IPS-11a (cell line): ENCODE results near the gene IQGAP2.

Experiments used
- H3K4me3 ChIP-seq: one replicate; pipeline ENCODE4 v1.5.1; 2013; ENCODE audit warnings: low read depth, low read length, control low read depth

Gene IQGAP2

DNA sequence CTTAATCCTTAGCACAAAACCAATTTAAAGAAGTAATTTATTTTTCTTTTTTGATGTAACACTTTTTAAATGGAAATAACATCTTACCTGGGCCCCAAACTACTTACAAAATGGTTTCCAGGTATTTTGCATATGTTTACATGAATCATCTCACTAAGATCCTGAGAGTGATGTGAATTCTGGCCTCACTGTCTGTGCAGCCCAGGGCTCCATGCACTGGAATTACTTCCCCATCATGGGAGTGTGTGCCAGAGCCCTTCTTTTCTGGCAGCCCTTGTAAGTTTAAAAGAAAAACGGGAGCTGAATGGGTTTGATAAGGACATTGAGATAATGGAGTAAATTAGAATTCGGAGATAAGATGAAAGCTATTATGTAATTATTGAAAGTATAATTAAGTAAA, 300.6 kb downstream of the IQGAP2 start:
- H3K4me3 ChIP-seq = no peak overlapping the region

DNA sequence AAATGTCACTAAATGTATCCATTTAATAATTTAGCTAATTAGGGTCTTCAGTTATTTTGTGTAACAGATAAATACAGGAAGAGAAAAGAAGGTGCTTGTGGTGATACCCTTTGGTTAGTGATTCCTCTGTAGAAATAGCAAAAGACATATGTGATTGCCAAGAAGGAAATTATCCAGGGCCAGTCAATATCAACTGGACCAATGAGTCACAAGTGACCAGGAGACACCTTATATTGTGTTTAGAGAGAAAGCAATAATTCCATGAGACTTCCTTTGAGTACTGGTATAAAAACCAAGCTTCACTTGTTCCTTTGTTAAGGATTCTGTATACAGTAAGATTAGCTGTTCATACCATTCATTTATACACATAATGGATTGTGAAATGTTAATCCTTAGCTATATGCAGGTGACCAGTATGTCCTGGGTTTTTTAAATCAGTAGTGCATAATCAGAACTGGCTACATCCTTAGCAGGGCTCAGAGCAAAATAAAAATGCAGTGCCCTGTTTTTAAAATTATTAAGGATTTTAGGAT, 301.1 kb downstream of the IQGAP2 start:
- H3K4me3 ChIP-seq = no peak overlapping the region

DNA sequence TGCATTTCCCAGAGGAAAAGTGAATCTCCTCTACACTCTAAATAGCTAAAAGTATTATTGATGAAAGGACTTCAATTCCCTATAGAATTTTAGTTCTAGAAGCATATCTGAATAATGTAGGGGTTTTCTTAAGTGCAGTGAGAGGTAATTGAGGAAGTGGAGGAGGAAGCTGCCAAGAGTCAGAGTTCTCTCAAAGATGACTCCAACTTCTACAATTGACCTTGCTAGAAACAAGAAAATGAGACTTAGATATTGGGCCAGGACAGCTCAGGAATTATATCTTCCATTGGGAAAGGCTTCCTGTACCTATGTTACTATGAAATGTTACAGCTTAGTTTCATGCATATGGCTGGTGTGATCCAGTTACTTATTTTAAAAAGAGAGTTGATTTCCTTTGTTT, 302.5 kb downstream of the IQGAP2 start:
- H3K4me3 ChIP-seq = no peak overlapping the region

DNA sequence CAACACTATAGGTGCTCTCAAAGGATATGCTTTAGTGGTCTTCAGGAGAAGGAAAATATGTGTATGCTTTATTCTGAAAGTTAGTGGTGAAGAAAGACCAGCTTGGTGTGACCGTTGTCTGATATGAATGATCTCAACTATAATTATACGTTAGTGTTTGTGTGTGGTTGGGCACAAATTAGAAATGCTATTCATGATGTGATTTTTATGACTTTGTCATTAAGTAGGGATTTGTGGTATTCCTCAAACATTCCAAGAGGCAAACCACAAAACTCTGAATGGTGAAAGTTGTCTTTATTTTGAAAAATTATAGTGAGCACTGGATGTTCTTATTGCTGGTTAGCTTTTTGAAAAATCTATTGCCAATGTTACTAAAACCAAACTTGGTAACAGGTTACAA, 306.7 kb downstream of the IQGAP2 start:
- no peak overlapping the region for H3K4me3 ChIP-seq

DNA sequence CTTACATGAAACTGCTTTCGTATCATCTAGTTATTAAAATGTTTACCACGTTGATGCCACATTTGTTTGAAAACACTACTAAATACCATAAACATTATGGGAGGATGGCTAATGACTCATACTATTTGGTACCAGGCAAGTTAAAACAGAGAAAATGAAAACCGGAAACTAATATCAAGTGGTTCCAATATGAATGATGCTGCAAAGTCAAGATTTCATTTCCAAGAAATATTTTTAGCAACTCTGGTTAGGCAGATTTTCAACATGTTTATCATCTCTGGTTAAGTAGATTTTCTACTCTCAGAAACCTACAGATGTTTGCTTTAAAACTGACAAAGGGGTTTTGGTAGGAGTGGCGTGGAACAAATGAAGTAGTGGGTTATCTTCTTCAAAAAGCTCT, 307.9 kb downstream of the IQGAP2 start:
- no peak overlapping the region for H3K4me3 ChIP-seq

DNA sequence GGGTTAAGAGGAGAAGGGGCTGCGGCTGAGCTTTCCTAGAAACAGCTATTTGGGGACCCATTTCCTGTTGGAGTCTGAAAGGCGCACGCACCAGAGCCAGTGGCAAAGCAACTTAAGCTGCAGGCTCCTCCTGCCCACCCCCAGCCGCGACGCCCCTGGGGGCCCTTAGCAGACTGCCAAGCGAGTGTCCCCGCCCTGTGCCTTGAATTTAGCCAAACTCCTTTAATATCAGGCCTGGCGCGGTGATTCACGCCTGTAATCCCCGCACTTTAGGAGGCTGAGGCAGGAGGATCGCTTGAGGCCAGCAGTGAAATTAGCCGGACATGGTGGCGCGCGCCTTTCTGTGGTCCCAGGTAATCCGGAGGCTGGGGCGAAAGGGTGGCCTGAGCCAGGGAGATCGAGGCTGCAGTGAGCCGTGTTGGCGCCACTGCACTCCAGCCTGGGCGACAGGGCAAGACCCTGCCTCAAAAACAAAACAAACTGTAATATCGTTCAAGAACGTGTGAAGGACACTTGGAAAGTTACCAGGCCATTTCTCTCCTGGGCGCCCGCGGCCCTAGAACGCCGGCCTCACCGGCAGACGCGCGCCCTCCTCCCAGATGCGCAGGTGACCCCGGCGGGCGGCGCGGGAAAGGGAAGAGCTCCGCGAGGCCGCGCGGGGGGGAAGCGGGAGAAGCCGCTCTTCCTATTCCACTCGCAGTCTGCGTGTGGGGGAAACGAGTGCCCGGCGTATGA, 311.8 kb downstream of the IQGAP2 start:
- H3K4me3 ChIP-seq = peak overlapping the region; percentile 74

DNA sequence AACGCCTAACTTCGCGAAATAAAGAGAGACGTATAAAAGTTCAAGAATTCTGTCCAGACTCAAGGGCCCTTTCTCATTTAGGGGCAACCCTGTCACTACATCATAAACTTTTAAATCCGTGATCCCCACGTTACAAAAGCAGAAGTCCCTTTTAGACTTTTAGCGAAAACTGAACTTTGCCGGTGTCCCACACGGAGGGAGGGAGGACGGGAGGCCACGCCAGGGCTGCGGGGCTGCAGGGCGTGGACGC, 312.3 kb downstream of the IQGAP2 start:
- H3K4me3 ChIP-seq = peak overlapping the region; percentile 74

DNA sequence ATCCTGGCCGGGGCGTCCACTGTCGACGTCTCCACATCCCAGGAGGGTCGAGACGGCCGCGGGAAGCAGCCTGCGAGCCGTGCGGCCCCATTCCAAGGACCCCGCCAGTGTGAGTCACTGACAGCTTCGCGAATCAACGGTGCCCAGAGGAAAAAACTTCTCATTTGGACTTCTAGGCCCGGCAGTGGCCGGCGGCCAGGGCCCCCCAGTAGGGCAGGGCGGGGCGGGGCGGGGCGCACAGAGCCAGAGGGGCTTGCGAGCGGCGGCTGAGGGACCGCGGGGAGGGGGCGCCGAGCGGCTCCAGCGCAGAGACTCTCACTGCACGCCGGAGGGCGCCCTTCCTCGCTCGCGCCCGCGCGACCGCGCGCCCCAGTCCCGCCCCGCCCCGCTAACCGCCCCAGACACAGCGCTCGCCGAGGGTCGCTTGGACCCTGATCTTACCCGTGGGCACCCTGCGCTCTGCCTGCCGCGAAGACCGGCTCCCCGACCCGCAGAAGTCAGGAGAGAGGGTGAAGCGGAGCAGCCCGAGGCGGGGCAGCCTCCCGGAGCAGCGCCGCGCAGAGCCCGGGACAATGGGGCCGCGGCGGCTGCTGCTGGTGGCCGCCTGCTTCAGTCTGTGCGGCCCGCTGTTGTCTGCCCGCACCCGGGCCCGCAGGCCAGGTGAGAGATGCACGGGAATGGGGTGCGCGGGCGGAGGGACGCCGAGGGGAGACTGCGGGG, 312.8 kb downstream of the IQGAP2 start, which contains the start of gene F2R:
Gene F2R, plus strand, starts transcription at position 391 of the 720 bp plus-strand sequence. Its CDS starts 182 bp downstream, at position 573.
- peak within 1 kb of the TSS; percentile 74 for H3K4me3 ChIP-seq

DNA sequence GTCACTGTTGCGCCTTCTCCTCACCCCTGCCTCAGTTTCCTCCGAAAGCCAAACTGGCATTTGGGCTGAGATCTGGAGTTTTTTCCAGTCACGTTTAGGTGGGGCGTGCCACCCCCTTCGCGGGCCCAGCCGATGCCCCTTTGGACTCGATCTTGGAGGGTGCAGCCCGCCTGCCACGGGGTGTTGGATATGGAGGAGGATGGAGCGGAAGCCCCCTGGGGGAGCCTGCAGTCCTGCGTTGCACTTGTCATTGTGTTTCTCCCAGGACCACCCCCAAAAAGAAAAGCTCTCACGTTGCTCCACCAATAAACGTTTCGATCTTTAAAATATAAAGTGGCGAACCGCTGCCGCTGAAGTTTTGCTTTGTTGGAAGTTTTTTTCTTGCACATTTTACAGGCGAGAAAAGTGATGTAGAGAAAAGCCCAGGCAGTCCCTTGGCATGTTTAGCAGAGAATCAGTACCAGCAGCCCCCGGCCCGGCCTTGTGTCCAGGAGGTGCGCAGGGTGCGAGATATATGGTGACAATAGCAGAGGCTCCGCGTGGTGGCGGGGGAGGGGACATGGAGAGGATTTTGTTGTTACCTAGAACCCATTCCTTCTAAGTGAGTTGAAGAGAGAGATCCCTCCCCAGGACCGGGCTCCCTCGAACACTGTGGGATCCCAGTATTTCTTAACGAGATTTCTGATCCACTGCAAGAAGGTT, 313.5 kb downstream of the IQGAP2 start:
- H3K4me3 ChIP-seq = peak overlapping the region; percentile 74

DNA sequence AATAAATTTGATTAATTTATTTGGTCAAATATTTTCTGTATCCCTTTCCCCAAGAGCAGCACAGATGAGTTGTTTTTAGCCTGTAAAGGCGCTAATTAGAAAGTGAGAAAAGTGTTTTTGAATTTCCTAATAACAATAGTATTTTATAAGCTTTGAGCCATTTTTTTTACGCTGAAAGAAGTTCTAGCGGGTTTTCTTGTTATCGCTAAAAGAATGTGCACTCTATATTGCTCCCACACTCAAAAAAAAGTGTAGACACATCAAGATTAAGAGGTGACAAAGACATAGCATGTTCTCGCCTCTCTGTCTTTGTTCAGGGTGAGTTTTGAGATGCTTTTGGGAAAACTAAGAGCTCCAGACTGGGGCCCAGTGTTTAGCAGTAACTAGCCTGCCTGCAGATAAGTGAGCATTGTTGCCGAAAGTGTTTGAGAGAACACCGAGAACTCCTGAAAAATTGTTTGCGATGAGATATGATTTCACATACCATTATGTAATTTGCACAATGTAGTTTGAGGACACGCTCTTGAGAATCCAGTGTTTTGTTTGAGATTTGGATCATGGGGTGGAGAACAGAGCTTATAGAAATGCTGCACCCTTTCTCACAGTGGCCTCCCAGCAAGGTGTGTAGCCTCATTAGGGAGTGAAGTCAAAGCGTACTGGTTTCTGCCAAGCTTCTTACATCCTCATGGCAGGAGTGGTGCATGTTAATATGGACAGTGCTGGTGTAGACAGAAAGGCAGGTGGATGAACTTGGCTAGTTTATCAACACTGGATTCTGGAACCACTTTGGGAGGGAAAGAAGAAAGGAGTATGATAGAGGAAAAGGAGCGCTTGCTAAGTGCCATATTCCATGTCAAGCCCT, 314.4 kb downstream of the IQGAP2 start:
- H3K4me3 ChIP-seq = peak overlapping the region; percentile 74

DNA sequence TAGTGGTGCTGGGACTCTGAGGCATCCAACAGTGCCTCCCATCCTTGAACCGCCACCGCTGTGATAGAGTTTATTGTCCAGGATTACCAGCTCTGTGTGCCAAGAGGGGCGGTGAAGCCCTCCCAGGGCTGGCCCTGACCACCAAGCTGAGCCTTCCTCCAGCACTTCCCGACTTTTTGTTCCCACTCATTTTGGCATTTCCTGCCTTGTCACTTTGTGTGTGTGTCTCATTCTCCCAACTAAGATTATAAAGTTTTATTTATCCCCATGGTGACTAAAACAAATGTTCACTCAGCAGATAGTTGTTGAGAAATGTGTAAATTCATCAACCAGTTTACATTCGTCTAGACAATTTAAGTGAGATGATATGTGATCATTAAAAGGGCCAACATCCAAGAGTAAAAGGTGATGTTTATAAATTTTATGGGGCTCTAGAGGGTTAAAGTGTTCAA, 315.3 kb downstream of the IQGAP2 start:
- H3K4me3 ChIP-seq = no peak overlapping the region

DNA sequence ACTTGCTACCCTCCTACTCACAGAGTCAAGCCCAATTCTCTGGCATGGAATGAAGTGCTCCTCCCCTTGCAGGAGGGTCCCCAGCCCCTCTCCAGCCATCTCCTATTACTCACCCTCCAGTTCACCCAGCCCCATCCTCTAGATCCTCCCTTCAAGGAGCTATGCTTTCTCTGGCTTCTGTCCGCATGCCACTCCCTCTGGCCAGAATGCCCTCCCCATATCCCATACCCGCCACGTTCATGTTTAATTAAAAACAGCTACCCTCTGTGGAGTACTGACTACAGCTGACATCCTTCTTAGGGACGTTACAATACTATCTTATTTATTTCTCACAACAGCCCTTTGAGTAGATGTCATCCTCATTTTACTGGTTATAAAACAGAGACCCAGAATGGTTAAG, 315.8 kb downstream of the IQGAP2 start:
- H3K4me3 ChIP-seq = no peak overlapping the region

DNA sequence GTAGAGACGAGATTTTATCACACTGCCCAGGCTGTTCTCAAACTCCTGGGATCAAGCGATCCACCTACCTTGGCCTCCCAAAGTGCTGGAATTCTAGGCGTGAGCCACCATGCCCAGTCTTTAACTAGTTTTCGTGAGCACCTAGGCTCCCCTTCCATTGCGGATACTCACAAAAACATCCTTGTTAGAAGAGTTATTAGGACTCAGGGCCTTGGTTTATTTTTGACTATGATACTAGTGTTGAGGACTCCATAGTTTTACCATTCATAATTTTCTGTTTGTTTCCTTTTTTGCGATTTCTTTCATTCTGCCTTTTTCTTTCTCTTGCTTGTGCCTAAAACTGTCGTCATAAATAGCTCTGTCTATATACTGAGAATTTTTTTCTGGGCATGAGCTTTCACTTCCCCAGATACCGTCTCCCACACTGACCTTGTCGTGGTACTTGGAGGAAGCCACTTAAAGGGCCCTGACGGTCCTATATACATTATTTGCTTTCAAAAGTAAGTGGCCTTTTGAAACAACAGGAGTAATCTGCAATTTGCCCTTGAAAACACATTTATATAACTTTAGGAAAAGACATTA, 318.0 kb downstream of the IQGAP2 start:
- no peak overlapping the region for H3K4me3 ChIP-seq

DNA sequence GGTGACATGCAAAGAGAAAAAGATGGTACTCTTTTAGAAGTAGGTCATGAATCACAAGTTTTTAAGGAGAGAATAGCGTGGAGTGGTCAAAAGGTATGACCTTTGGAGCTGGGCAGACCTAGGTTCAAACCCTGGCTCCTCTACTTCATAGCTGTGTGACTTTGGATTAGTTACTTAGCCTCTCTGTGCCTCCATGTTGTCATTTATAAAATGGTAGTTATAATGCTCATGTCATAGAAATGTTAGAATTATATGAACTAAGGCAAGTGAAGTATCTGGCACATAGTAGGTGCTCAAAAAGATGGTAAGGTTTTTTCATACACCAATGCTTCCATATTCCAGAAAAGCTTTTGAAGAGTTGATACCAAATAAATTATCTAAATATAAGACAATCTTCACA, 320.2 kb downstream of the IQGAP2 start:
- no peak overlapping the region for H3K4me3 ChIP-seq

DNA sequence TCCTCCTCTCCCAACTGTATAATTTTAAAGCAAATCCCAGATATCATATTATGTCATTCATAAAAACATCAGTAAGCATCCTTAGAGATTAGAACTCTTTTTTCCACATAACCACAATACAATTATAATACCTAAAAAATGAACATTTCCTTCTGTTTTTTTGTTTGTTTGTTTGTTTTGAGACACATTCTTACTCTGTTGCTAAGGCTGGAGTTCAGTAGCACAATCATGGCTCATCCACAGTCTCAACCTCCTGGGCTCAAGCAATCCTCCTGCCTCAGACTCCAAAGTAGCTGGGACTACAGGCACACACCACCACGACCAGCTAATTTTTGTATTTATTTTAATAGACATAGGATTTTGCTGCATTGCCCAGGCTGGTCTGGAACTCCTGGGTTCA, 320.8 kb downstream of the IQGAP2 start:
- no peak overlapping the region for H3K4me3 ChIP-seq

DNA sequence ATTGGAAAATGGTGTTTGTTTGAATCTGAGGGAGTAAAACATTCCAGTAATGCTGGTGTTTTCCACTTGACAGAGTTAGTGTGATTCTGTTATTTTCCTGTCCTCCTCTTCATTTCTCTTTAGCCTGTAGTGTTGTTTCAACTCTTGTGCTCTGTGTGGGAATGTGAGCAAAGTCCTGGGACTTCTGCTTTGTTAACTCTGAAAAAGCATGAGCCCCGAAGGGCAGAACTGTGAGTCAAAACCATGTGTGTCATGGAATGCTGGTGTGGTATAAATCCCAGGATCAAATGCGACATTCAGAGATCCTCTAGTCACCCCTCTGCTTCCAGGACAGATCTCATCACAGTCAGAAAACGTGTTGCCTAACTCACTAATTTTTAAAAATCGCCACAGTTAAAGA, 321.8 kb downstream of the IQGAP2 start:
- no peak overlapping the region for H3K4me3 ChIP-seq

DNA sequence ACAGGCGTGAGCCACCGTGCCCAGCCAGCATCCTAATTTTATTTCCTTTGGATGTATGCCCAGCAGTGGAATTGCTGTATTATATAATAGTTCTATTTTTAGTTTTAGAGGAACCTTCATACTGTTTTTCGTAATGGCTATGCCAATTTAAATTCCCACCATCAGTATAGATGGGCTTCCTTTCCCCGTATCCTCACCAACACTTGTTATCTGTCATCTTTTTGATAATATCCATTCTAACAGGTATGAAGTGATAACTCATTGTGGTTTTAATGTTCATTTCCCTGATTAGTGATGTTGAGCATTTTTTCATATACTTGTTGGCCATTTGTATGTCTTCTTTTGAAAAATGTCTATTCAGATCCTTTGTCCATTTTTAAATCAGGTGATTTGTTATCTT, 325.9 kb downstream of the IQGAP2 start:
- H3K4me3 ChIP-seq = no peak overlapping the region

DNA sequence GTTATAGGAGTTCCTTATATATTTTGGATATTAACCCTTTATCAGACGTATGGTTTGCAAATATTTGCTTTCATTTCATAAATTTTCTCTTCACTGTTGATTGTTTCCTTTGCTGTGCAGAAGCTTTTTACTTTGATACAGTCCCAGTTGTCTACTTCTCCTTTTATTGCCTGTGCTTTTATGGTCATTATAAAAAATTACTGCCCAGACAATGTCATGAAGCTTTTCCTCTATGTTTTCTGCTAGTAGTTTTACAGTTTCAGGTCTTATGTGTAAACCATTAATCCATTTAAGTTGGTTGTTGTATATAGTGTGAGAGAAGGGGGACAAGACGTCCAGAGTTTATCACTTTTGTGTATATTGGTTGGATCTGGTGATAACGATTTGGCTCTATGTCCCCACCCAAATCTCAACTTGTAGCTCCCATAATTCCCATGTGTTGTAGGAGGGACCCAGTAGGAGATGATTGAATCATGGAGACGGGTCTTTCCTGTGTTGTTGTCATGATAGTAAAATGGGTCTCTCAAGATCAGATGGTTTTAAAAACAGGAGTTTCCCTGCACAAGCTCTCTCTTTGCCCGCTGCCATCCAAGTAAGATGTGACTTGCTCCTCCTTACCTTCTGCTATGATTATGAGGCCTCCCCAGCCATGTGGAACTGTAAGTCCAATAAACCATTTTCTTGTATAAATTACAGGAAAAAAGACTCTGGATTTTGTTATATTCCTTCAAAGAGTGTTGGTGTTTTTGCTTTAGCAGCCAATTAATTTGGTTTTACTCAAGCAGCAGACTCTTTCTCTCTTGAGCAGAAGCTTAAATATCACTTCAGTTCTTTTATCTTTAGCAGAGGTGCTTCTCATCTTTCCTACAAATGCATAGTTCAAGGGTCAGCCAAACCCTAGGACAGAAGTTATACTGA, 326.5 kb downstream of the IQGAP2 start:
- no peak overlapping the region for H3K4me3 ChIP-seq

DNA sequence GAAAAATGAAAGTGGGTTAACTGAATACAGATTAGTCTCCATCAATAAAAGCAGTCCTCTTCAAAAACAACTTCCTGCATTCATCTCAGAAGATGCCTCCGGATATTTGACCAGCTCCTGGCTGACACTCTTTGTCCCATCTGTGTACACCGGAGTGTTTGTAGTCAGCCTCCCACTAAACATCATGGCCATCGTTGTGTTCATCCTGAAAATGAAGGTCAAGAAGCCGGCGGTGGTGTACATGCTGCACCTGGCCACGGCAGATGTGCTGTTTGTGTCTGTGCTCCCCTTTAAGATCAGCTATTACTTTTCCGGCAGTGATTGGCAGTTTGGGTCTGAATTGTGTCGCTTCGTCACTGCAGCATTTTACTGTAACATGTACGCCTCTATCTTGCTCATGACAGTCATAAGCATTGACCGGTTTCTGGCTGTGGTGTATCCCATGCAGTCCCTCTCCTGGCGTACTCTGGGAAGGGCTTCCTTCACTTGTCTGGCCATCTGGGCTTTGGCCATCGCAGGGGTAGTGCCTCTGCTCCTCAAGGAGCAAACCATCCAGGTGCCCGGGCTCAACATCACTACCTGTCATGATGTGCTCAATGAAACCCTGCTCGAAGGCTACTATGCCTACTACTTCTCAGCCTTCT, 329.4 kb downstream of the IQGAP2 start:
- H3K4me3 ChIP-seq = no peak overlapping the region
